Measurements from ENCODE around the gene TMED4.

TMED4 gene

DNA sequence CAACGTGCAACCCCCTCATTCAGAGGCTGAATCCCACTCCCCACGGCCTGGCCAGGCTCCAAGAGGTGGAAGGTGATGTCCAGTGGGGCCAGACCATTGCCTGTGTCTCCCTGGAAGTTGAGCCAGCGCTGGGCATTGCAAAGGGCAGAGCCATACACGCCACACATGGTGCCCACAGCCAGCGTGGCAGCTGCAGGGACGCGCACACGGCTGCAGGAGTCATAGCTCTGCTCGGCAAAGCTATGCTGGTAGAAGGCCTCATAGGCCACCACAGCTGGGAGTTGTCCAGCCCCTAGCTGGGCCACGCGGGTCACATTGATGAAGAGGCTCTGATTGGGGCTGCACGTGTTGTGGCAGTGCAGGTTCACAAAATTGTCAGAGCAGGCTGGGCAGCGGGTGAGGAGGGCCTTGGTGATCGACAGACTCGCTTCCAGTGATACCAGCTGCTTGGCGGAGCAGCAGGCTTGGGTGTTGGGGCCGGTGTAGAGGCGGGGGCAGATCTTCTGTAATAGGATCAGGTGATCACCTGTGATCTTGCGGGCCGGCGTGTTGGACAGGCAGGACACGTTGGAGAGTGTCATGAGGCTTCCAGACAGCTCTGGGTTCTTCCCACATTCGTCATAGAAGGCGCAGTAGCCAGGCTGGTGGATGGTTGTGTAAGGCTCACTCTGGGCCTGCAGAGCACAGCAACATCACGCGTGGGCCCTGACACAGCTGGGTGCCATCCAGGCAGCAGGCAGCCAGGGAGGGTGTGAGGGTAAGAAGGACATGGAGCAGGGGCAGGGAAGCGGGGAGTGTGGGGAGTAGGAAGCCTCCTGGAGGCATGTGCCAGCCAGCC, 42.1 kb downstream of the TMED4 start:
- no peak for DNase-seq

DNA sequence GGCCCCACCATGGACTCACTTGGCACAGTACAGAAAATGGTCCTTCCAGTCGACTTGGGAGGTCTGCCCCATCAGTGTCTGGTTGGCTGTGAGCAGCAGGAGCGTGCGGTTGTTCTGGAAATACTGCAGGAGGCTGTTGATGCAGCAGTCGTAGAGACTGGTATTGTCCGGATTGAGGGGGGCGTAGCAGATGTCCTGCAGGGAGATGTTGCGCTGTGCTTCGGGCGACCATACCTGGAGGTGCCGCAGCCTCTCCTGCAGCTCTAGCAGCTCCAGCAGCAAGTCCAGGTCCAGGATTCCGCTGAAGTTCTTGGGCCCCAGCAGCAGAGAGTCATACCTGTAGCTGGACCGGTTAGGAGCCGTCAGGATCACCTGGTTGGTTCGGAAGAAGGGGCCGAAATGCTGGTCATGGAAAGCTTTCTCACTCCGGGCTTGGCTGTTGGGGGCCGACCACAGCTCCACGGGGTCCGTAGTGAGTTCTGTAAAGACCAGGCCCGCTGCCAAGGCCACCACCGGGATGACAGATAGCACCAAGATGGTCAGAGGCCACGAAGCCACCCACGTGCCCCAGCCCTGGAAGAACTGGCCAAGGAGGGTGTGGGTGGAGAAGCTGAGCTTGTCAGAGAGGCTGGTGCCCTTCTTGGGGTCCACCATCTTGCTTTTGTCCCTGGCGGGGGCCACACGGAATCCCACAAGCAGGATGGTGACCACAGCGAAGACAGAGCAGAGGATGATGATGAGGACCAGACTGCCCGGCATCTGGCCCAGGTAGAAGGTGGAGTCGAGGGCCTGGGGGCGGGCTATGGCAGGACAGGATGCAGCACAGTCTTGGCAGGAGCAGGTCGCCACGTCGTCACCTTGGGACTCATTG, 43.0 kb downstream of the TMED4 start:
- no peak for DNase-seq

DNA sequence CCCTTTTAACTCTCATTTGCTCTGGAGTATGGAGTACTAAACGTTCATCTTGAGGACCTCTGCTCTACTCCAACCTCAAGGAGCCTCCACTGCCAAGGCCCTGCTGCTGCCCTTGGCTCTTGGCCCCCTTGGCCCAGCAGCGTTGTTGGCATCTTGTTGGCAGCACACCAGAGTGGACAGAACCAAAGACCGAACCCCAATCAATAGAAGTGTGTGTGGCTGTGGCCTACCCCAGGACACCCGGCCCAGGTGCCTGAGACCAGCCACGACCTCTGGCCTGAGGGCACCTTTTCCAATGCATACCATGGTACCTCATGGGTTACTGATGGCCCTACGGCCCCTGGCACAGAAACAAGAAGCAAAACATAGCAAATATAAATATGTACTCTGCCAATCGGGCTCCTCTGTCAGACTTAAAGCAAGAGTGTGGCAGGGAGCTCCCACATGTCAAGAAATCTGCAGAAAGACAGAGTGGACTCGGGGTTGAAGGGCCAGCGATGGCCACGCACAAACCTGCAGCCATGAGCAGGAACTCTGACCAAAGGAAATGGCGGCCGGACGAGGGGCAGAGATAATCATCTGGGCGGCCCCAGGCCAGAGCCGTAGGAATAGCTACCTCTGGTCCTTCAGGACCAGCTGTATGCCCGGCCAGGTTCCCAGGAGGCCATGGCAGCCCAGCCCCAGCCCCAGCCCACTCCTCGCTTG, 43.8 kb downstream of the TMED4 start:
- no peak for DNase-seq

DNA sequence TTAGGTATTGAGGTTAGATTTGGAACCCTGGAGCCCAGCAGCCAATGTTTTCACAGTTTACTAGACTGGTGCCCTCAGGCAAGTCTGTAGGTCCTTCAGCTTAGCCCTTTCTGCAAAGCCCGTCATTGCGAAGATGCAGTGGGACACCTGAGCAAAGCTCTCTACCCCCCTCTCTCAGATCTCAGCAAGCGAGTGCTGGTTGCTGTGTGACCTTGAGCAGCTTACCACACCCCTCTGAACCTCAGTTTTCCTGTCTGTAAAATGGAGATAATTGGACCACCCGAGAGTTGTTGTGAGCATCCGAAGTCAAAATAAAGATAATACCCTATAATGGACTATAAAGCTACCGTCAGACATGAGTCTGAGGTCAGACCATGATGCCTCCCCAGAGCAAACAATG, 44.6 kb downstream of the TMED4 start:
- DNase-seq = no peak

DNA sequence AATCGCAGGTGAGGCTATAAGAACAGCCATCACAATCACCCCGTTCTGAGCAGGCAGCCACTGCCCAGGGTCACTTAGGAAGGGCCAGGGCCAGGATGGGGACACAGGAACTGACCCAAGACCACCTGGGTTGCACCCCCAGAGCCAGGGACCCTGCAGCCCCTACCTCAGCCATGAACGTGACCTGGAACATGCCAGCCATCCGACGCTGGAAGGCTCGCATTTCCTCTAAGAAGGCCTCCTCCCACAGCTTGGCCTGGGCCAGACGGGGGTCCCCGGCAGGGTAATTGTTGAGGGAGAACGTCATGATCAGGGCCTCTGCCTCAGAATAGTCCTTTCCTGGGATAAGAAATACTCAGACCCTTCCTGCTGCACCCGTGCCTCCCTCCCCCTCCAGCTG, 45.9 kb downstream of the TMED4 start:
- no peak for DNase-seq

DNA sequence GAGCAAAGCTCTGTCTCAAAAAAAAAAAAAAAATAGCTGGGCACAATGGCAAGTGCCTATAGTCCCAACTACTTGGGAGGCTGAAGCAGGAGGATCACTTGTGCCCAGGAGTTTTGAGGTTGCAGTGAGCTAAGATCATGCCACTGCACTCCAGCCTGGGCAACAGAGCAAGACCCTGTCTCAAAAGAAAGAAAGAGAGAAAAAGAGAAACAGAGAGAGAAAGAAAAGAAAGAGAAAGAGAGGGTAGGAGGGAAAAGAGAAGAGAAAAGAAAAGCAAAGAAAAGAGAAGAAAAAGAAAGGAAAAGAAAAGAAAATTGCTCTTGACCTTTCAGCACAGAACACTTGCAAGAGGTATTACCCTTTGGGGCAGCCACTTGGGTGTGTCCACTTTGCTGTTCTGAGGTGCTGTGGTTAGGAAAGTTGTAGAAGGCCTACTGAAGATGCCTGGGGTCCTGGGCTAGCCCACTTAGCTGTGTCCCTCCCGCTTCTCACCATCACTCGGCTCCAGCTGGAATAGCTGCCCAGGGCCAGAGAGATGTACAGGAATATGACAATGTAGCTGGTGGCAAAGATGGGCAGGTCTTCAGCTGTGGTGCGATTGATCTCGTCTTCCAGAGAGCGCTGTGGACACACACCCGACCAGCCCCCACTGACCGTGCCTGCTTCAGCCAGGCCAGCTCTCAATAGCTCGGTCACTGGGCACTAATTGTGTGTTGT, 46.5 kb downstream of the TMED4 start:
- no peak for DNase-seq

DNA sequence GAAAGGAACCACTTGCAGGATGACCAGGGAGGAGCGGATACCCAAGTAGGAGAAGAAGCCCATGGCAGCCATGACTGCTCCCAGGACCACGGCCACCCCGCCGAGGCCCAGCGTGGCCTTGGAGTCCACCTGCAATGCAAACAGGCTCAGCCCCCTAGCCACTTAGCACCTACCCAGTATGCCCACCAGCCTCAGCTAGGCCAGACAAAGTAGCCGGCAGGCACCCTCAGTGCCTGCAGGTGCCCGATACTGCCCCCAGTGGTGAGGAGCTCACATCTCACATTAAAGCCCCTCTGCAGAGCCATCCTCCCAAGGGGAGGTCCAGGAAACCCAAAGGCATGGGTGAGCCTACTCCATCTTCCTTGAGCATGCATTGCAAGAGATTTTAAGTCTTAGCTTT, 47.5 kb downstream of the TMED4 start:
- peak; percentile 30 to 53 for DNase-seq

DNA sequence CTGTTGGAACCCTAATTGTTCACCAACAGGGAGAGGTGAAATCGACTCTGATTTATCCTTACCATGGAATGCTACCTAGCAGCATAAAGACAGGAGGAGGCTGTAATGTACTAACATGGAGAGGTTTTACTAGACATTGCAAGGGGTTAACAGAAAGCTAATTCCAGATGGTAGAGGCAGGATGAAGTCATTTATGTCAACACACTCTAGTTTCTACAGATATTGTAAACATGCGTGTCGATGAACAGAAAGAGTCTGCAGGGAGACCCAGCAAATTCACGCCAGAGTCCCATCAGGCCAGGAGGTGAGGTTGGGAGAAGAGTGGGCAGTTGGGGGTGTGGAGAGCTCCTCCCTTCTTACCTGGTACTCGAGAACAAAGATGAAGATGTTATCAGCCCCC, 47.9 kb downstream of the TMED4 start:
- DNase-seq = no peak

DNA sequence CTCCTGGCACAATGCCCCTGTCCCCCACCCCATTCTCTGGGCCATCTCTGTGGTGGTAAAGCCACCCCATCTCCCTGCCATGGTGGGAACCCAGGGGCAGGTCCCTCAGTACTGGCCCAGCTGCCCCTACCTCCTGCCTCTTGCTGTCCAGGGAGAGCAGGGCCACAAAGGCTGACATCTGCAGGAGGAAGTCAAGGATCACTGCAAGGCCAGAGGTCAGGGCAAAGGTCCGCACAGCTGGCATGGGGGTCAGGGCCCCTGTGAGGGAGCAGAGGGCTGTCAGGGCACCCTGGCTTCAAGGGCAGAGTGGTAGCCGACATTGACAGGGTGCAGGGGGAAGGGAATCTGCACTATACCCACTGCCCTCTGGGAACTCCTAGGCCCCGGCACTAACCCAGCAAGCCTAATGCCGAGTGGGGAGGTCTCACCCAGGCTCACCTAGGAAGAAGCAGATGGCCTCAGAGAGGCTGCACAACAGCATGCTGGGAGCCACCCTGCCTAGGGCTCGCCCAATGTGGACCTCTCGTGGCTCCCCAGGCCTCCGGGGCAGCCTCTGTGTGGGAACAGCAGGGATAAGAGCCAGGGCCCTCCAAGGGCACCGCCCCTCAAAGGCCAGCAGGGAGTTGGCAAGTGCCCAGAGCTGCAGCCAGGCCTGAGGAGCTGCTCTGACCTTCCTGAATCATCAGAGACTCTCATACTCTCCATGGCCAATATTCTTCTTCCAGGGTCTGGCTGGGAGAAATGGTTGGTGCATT, 48.6 kb downstream of the TMED4 start:
- no peak for DNase-seq

DNA sequence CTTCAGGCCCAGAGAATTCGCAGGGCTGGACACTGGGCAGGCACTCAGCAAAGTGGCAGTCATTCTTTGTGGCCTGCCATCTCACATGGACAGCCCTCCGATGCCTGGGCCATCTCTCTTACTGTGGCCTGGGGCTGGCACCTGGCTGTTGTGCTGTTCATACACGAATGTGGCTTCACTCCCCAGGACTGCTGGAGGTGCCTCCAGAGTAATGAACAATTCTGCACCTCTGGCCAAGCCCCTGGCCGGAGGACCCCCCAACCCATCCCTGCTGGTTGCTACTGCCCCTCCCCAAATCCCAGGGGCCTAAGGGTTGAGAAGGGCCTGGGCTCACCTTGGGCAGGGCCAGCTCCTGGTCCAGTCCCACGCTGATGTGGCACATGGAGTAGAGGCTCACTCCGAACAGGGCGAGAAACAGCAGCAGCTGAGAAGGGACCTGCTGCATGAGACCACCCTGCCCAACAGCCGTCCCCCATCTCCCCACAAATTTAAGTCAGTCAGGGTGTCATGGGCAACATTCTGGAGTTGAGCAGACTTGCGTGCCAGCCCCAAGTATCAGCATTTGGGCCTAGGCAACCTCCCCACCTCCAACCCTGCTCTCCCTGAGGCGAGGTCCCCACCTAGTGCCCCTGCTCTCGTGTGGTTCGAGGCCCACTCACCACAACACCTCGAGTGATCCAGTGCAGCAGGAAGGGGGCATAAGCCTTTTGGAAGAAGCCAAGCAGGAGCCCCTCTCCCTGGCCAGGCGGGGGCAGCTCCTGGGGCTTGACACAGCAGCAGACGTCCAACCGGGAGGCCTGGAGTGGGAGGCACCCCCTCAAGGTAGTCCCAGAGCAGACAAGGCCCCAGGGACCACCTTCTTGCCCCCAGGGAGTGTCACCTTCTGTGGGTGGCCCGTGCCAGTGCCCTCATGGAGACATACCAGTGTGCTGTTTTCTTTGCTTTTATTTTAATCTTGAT, 50.3 kb downstream of the TMED4 start:
- no peak for DNase-seq

DNA sequence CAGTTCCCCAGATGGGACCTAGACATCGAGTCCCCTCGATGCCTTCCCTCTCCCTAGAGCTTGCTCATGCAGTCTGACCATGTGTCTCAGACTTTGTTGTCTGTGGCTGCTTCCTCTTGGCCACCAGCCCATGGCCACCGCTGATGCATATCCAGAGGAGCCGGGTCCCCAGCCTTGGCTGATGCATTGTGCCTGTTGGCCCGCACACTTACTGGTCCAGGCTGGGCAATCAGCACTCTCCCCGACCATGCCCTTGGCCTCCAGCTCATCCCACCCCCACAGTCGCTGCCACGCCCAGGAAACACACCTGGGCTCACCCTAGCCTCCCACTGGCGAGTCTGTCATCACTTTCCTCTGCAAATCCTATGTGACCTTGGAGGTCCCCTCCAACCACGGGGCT, 51.0 kb downstream of the TMED4 start:
- no peak for DNase-seq
